GM19193 (cell line): ENCODE data around the gene SLC5A10.

Experiments used
- POLR2A ChIP-seq: IDR thresholded peaks from 4 replicates; pipeline ENCODE4 v1.6.1; 2011; ENCODE audit not compliant: insufficient read depth, insufficient read length; ENCODE audit errors: extremely low read depth

The SLC5A10 gene

GRCh38 chr17:18984273-18985114 lies 32.5 kb downstream of the SLC5A10 start:
- TF ChIP-seq POLR2A, result no peak

- no peak for TF ChIP-seq POLR2A
Measured at GRCh38 chr17:18985475-18985874, 33.5 kb downstream of the SLC5A10 start.

GRCh38 chr17:18986541-18987229 lies 34.7 kb downstream of the SLC5A10 start:
- TF ChIP-seq POLR2A, result no peak

GRCh38 chr17:18987230-18987610 lies 35.3 kb downstream of the SLC5A10 start:
- no peak for TF ChIP-seq POLR2A

GRCh38 chr17:18987862-18988545 lies 36.0 kb downstream of the SLC5A10 start:
- no peak for TF ChIP-seq POLR2A

- TF ChIP-seq POLR2A, result no peak
Measured at GRCh38 chr17:18988546-18989173, 36.7 kb downstream of the SLC5A10 start.

GRCh38 chr17:18990331-18990730 lies 38.4 kb downstream of the SLC5A10 start:
- TF ChIP-seq POLR2A, result no peak

GRCh38 chr17:18991531-18992315 lies 39.8 kb downstream of the SLC5A10 start:
- TF ChIP-seq POLR2A, result no peak

- no peak for TF ChIP-seq POLR2A
Measured at GRCh38 chr17:18992454-18993130, 40.6 kb downstream of the SLC5A10 start.

GRCh38 chr17:18993905-18994526 lies 42.1 kb downstream of the SLC5A10 start:
- TF ChIP-seq POLR2A, result no peak

- TF ChIP-seq POLR2A, result no peak
Measured at GRCh38 chr17:18994631-18995030, 42.7 kb downstream of the SLC5A10 start.

GRCh38 chr17:18995220-18995619 lies 43.3 kb downstream of the SLC5A10 start:
- TF ChIP-seq POLR2A, result no peak

GRCh38 chr17:18996458-18996857 lies 44.5 kb downstream of the SLC5A10 start:
- no peak for TF ChIP-seq POLR2A
